VCaP (cell line): ENCODE data around the gene BCHE.

Source experiments
- H3K27ac ChIP-seq: fragments of 450-650 bp; 2 replicates; pipeline ENCODE4 v1.5.1; 2017
- CTCF ChIP-seq: fragments of 450-650 bp; conservative IDR thresholded peaks from 2 replicates; pipeline ENCODE4 v1.5.1; 2017; ENCODE audit warnings: mild to moderate bottlenecking, moderate library complexity

Gene BCHE

GRCh38 chr3:165729756-165730155, 107.5 kb downstream of the BCHE start:
- TF ChIP-seq CTCF: no peak
- H3K27ac ChIP-seq: no peak overlapping the region

- no peak for TF ChIP-seq CTCF
- no peak overlapping the region for H3K27ac ChIP-seq
These were observed 108.3 kb downstream of the BCHE start for GRCh38 chr3:165728924-165729323.

GRCh38 chr3:165725296-165725695, 111.9 kb downstream of the BCHE start:
- TF ChIP-seq CTCF: no peak
- H3K27ac ChIP-seq: no peak overlapping the region
